Sigmoid colon (tissue), 4 donors: Measurements from ENCODE around the gene SH3RF2.

Experiments used
- EP300 ChIP-seq, 4 donors: sonication (generic); formaldehyde crosslinking; IDR thresholded peaks; one replicate each; pipeline ENCODE4 v1.6.1; 2017; ENCODE audit warnings: antibody characterized with exemption in 4 of 4
- POLR2A ChIP-seq, 2 donors: fragments of 450-650 bp; IDR thresholded peaks; one replicate each; pipeline ENCODE4 v1.6.1; 2016; ENCODE audit warnings: antibody characterized with exemption in 2 of 2, mild to moderate bottlenecking in 2 of 2, moderate library complexity in 2 of 2
- POLR2AphosphoS5 ChIP-seq, 4 donors: sonication (generic); formaldehyde crosslinking; IDR thresholded peaks; one replicate each; pipeline ENCODE4 v1.6.1; 2017; ENCODE audit warnings: antibody characterized with exemption in 4 of 4
- TF ChIP-seq, protein P1 (sequence below), 4 experiments: fragments of 450-650 bp in 3 of 4; fragments of 200-600 bp in 1 of 4; IDR thresholded peaks; one replicate each; pipeline ENCODE4 v1.5.1; 2016 to 2019; ENCODE audit warnings: antibody characterized with exemption in 4 of 4, mild to moderate bottlenecking in 3 of 4, moderate library complexity in 2 of 4

DNA sequence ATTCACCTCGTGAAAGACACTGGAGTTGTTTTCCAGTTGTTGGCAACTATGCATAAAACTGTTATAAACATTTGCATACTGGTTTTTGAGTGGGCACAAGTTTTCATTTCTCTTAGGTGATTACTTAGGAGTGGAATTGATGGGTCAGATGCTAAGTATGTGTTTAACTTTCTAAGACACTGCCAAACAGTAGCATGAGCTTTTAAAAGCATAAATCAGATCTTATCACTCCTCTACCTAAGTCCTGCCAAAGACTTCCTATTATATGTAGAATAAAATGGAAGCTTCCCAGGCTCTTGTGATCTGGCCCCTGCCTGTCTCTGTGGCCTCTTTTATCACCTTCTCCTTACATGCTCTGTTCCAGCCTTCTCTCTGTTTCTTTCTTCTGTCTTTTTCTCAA, 72.6 kb downstream of the SH3RF2 start:
- TF ChIP-seq, protein P1, sequence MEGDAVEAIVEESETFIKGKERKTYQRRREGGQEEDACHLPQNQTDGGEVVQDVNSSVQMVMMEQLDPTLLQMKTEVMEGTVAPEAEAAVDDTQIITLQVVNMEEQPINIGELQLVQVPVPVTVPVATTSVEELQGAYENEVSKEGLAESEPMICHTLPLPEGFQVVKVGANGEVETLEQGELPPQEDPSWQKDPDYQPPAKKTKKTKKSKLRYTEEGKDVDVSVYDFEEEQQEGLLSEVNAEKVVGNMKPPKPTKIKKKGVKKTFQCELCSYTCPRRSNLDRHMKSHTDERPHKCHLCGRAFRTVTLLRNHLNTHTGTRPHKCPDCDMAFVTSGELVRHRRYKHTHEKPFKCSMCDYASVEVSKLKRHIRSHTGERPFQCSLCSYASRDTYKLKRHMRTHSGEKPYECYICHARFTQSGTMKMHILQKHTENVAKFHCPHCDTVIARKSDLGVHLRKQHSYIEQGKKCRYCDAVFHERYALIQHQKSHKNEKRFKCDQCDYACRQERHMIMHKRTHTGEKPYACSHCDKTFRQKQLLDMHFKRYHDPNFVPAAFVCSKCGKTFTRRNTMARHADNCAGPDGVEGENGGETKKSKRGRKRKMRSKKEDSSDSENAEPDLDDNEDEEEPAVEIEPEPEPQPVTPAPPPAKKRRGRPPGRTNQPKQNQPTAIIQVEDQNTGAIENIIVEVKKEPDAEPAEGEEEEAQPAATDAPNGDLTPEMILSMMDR (IDR thresholded peaks at IDR 0.05), result no peak
- TF ChIP-seq POLR2A (IDR thresholded peaks at IDR 0.05), result no peak
- no peak for TF ChIP-seq EP300 (IDR thresholded peaks at IDR 0.05)
- TF ChIP-seq POLR2AphosphoS5 (IDR thresholded peaks at IDR 0.05), result no peak
